ENCODE measurements around the gene PRELID2.
"Not testable (repeated sequence)": the region's sequence is repeated elsewhere in the genome, so short reads cannot be mapped to it uniquely, and the experiment has no call there.

The PRELID2 gene

DNA sequence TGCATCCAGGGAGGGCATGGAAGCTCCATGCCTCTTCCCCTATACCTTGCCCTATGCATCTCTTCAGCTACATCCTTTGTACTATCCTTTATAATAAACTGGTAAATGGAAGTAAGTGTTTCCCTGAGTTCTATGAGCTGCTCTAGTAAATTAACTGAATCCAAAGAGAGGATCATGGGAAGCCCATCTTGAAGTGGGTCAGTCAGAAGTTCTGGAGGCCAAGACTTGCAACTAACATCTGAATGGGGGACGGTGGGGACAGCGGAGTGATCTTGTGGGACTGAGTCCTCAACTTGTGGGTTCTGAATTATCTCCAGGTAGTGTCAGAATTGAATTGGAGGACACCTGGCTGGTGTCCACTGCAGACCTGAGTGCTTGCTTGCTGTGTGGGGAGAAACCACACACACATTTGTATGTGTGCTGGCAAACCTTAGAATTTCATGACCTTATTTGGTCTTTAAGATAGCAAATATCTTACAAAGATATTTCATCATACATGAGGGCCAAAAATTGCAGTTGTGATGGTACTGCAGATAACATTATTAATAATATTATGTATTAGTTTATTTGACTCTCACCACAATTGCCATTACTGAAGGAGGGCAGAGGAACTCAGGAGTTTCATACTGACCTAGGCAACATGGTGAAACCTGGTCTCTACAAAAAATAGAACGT is 5.5 kb upstream of the PRELID2 start:
- DNase-seq (ENCODE audit: low read depth in 2 of 2) = no peak

DNA sequence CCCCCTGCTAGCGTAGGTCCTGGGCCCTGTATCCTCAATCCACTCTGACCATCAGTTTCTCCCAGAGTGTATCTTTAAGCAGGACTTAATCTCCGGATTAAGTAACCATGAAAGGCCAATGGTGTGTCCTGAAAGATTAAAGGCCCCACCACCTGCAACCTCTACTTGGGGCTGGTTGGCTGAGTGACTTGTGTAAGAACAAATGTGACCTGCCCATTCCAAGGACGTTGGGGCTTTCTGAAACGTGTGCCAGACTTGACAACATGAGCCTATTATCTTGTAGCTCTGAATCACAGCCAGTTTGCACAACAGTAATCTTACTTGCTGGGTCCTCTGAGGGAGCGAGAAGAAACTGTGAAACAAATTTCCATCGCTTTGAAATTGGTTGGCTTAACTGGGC is 3.1 kb upstream of the PRELID2 start:
- no peak for DNase-seq (ENCODE audit: low read depth in 2 of 2)

DNA sequence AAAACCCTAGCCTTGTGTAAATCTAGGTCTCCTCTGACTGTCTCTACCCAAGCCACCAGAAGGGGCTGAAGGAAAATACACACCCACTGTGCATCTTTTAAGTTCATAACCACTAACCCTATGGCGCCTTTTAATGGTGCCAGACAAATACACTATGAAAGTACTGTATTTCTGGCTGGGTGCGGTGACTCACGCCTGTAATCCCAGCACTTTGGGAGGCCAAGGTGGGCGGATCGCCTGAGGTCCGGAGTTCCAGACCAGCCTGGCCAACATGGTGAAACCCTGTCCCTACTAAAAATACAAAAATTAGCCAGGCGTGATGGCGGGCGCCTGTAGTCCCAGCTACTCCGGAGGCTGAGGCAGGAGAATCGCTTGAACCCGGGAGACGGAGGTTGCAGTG is 1.1 kb upstream of the PRELID2 start:
- DNase-seq (ENCODE audit: low read depth in 2 of 2) = not testable (repeated sequence)

DNA sequence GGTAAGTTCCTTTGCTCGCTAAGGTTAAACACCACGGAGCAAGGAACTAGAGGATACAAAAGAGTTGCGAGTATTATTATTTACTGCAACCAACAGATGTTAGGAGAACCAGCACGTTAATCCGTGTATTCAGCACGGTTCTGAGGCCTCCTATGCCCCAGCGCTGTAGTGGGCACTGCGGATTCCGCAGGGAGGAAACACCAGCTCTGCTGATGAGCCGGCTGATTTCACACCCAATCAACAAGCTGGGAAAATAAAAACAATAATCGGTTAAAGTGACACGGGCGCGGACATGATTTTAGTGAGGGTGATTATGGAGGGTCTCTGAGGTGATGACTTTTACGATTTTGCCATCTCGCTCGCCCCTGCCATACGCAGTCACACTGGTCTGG is 702 bp upstream of the PRELID2 start:
- no peak for DNase-seq (ENCODE audit: low read depth in 2 of 2)

DNA sequence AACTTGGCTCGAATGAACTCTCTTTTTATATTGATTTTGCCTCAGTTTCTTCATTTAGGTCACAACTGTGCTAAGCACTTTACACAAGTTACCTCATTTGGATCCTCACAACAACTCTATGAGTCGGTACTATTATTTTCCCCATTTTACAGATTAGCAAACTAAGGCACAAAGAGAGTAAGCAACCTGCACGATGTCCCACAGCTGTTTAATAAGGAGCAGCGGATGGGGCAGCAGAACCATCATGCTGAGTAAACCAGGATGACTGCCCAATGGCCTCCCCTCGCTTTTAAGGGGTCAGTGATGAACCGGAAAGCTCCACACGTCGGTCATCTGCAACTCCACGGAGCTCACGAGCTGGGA is 607 bp downstream of the PRELID2 start:
- no peak for DNase-seq (ENCODE audit: low read depth in 2 of 2)

DNA sequence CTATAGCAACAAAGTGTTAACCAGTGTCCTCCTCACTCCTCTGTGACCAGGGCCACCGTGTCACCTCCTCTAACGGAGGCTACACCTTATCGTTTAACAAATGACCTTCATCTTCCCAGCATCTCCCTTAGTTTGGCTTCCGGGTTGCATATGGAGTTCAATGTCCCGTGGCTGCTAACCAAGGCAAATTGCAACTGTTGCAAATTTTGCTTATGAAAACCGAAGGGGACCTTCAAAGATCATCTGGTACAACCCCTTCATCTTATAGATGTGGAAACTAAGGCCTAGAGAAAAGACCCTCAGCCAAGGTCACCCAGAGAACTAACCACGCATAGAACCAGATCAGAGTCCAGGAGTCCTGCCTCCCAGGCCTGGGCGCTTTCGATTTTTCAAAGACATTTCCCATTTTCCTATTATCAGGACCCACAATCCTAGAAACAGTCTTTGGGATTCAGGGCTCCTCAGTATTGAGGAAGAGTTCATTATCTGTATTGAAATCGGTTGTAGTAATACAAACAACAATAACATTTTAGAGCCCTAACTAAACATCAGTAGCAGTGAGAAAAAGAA is 1.4 kb downstream of the PRELID2 start:
- no peak for DNase-seq (ENCODE audit: low read depth in 2 of 2)

DNA sequence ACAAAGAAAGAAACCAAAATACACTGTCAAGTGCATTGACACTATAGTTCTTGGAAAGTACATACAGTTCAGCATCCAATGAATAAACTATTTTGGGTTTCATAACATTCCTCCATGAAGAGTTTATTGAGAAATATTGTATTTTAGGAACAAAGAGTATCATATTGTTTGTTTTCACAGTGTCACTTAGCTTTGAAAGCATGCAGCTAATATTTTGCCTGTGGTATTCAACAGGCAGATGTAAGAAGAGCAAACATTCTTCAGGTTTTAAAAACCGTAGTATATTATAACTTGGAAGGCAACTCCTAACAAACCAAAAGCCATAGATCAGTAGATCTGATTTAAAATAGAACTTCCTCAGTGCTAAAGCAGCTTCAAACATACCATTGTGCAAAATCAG is 4.5 kb downstream of the PRELID2 start:
- DNase-seq (ENCODE audit: low read depth in 2 of 2) = no peak

DNA sequence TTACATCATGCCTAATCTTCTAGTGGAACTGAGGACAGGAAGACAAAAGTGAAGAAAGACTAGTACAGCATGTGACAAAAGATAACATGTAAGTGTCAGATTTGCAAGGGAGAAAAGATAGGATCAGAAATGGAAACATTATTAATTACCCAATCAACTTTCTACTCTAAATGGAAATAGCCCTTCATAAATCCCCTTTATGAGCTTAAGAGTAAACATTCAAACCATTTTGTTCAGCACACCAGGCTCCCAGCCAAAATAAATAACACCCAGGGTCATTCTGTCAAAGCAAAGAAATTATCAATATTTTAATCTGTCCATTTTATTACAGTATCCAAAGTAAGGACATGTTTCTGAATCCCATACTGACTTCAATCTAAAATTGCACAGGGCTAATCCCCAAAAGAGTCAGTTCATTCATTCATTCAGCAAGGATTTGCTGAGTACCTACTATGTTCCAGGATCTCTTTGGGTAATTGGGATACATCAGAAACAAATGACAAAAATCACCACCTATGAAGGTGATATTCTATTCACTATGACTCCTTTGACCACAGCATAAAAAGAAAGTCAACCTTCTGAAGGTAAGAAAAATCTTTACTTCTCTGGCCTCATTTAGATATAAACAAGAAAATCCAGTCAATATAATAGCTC is 5.3 kb downstream of the PRELID2 start:
- DNase-seq (ENCODE audit: low read depth in 2 of 2) = no peak

DNA sequence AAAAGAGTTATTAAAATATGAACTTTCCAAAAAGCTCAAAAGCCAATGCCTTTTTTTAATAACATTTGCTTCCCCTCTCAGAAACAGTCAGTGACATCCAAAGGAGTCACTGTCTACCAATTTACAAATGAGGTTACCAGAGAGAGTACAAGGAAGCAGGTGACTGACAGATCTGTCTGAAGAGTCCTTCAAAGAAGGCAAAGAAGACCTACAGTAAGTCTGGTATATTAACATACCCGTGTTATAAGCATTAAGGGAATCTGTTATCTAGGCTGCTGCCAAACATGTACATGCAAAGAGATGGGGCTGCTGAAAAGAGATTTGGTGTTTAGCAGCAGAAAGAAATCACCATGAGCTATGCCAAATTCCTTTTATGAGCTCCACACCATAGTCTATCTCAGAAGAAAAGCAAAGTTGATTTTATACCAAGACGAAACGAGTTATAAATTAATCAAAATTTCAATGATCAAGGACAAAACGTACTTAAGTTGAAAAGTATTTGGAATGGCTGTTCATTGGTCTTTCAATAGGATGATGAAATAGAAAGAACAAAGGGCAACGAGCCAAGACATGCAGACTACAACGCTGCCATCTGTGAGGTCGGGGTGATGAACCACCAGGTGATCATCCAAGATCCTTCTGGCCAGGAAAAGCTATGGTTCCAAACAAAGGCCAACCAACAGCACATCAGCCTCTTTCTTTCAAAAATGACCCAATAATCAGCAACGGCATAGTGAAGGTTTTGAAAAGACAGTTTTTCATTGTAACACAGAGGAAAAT is 8.1 kb downstream of the PRELID2 start:
- no peak for DNase-seq (ENCODE audit: low read depth in 2 of 2)

DNA sequence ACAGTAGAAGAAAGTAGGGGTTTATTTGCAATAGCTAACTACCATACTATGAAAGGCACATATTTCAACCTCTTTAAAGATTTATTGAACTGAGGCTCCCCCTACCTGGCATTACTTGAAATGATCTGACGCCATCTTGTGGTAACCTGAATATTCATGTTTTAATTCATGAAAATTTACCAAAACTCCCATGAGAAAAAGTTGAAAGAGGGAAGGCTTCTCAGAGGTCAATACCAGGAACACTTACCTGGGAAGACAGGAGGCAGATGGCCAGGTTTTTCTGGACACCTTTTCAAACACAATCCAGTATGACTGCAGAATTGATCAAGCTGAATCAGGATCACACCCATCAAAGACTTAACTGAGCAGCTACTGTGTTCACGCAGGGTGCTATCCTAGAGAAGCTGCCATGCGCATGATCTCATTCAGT is 9.4 kb downstream of the PRELID2 start:
- DNase-seq (ENCODE audit: low read depth in 2 of 2) = no peak

DNA sequence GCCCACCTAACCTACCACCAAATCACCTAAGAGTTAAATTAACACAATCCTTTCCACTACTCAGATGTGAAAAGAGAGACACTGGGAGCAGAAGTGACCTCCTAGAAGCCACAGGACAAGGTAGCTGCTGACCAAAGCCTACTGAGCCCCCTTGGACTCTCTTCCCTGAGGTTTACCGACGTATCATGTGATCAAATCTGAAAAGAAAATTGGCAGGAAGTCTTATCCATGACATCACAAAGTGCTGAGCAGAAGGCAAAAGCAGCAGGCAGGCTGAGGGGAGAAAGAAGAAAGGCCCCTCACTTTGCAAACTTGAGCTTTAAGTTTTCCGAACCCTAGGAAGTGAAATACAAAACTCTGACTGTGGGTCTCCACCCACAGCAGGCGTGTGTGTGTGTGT is 11.1 kb downstream of the PRELID2 start:
- no peak for DNase-seq (ENCODE audit: low read depth in 2 of 2)

DNA sequence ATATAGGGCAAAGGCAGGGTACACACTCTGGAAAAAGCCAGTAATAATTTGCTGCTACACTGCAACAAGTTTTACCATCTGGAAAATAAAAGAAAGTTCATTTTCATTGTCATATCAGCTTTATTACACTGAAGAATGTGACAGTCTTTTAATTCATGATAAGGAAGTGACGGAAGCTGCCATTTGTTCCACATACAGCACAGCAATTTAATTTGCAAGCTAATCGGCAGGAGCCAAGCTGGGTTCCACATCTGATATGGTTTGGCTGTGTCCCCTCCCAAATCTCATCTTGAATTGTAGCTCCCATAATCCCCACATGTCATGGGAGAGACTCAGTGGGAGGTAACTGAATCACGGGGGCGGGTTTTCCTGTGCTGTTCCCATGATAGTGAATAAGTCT is 16.5 kb downstream of the PRELID2 start:
- DNase-seq (ENCODE audit: low read depth in 2 of 2) = no peak

DNA sequence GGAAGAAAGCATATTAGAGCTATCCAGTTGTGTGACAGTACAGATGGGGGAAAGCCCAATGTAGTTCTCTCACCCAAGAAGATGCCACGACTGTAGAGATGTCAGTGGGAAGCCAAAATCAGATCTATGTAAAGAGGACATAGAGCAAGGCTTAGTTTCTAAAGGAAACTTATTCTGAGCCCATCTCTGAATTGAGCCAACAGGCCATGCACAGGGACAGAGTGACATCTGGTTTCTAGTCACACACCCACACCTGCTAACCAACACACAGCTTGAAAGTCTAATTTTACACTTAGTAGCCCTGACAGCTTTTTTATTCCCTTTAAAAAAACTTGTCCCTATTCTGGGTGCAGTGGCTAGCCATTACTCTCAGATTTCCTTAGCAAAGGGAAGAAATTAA is 22.3 kb downstream of the PRELID2 start:
- no peak for DNase-seq (ENCODE audit: low read depth in 2 of 2)

DNA sequence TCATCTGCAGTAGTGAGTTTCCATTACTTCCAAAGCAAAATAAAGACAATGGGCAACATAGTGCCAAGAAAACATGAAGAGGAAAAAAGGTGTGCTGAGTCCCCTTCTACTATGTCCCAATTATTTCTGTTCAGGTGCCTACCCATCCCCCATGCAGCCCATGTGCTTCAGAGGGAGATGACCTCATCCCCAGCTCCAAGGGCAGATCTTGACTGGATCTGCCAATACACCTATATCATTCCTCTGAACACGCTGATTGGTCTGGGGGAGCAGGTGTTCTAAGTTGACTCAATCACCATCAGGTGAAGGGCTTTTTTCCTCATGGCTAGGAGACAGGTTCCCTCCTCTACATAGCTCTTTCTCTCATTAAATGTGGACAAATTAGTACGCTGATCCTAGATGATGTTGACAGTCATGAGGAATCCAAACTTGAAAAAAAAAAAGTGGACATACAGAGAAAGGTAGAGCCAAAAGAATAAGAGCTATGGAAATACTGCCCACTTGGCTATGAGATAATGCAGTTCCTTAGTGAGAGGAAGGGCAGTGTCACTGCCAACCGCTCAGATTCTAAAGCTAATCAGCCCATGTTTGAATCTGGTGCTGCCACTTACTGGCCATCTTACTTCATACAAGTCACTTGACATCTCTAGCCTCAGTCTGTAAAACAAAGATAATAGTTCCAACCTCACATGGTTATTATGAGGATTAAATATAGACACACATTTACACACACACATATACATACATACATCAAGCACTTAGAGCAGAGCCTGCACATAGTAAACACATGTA is 23.1 kb downstream of the PRELID2 start:
- DNase-seq (ENCODE audit: low read depth in 2 of 2) = no peak

DNA sequence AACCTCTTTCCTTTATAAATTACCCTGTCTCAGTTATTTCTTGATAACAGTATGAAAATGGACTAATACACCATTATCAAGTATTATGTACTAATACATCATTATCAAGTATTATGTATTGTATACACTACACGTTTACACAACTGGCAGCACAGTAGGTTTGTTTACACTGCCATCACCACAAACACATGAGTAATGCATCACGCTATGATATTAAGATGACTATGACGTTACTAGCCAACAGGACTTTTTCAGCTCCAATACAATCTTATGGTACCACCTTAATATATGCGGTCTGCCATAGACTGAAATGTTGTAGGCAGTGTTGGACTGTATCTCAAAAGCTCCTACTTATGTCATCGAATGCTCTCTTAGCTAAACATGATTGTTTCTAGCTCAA is 28.2 kb downstream of the PRELID2 start:
- no peak for DNase-seq (ENCODE audit: low read depth in 2 of 2)

DNA sequence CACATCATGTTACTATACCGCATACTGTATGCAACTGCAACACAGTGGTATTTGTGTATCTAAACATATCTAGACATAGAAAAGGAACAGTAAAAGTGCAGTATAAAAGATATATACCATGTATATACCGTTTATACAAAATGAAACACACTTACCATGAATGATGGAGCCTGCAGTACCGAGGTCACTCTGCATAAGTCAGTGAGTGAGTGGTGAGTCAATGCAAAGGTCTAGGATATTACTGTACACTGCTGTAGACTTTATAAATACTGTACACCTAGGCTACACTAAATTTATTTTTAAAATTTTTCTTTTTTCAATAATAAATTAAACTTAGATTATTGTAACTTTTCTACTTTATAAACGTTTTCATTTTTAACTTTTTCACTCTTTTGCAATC is 29.3 kb downstream of the PRELID2 start:
- no peak for DNase-seq (ENCODE audit: low read depth in 2 of 2)

DNA sequence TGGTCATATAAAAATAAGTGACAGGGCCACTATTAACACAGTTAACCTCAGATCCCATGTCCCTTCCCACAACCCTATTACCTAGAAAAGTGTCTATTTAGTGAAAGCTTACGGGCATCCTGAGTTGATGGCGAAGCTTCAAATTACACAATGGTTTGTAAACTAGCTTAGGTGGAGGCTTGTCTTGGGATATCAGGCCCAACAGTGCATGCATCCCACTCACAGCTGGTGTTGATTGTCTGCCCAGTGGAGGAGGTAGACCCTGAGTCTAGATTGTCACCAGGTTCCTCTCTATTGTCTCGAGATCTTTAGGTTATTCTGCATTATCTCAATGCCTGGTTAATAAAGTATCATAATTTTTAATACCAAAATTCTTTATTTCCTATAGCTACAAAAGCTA is 30.4 kb downstream of the PRELID2 start:
- no peak for DNase-seq (ENCODE audit: low read depth in 2 of 2)

DNA sequence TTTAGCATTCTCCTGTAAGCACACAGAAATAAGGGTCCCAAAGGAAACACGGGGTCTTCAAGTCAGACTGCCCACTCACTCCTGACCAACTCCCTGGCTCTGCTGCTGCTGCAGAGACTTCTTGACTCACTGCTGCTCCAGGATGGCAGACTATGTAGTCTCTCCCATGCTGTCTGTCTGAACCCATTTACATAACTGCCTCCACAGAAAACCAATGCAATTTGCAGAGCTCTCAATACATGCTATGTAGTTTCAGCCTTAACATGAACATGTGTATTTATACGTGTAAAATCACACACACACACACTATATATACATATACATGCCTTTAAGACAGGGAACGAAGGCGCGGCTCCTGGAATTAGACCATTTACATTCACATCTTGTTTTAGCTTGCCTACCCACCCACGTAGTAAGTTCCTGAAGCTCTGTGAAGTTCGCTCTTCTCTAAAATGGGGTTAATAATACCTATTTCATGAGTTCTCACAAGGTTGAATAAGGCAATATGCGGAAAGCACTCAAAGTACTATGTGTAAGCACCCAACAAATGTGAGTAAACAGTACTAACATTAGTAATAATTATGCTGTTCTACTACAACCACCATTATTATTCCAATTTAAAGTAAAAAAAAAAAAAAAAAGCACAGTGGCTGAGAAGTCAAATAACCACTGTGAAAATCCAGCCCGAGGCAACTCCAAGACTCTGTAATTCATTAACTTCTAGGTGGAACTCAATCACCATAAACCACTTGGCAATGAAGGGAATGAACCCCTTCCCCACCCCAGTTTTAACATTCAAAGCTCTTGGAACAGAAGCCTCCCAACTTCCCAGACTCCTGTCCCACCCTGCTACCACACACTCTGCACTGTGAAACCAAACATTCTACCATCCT is 31.8 kb downstream of the PRELID2 start:
- DNase-seq (ENCODE audit: low read depth in 2 of 2) = no peak

DNA sequence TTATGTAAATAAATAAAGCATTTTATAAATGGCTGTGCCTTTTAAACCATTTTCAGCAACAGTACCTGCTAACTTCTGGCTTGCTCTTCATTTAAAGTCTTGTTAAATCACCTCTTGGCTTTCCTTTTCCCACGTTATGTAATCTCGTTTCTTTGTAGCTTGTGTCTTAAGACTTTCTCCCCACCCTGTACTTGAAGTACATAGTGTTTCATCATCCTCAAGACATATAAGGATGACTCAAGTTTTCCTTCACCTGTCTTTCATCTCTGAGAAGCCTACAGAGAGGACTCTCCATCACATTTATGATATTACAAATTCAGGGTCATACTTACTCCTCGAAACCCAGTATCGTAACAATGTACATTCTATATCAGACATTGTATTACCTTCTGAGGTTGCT is 33.9 kb downstream of the PRELID2 start:
- DNase-seq (ENCODE audit: low read depth in 2 of 2) = no peak

DNA sequence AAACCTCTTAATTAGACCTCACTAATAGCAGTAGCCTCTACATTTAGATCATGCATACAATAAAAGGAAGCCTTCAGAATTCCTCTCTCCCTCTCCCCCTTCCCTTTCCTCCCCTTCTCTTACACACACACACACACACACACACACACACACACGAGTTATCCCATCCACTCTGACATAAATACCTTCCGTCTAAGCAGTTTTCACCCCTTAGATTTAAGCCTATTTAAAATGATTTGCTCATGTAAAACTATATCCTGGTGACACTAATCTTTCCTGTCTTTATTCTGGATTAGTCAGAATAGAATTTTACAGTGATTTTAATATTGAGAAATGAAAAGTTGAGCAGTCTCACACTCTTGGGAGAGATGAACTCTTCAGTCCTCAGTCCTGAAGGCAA is 35.0 kb downstream of the PRELID2 start:
- no peak for DNase-seq (ENCODE audit: low read depth in 2 of 2)

DNA sequence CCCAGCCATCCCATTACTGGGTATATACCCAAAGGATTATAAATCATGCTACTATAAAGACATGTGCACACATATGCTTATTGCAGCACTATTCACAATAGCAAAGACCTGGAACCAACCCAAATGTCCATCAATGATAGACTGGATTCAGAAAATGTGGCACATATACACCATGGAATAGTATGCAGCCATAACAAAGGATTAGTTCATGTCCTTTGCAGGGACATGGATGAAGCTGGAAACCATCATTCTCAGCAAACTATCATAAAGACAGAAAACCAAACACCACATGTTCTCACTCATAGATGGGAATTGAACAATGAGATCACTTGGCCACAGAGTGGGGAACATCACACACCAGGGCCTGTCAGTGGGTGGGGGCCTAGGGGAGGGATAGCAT is 36.6 kb downstream of the PRELID2 start:
- not testable (repeated sequence) for DNase-seq (ENCODE audit: low read depth in 2 of 2)
